Measurements from ENCODE around the gene PCBP1.
A peak's percentile ranks its signal among the peaks of the same experiment; 100 is the strongest.
"Not testable (repeated sequence)": the region's sequence is repeated elsewhere in the genome, so short reads cannot be mapped to it uniquely, and the experiment has no call there.

The PCBP1 gene

GRCh38 chr2:70081221-70081620, 6.1 kb upstream of the PCBP1 start:
- DNase-seq (ENCODE audit: low spot score) = no peak

- DNase-seq (ENCODE audit: low spot score) = peak; percentile 68
Measured at GRCh38 chr2:70083344-70084156, 3.7 kb upstream of the PCBP1 start.

- DNase-seq (ENCODE audit: low spot score) = peak; percentile 53
Measured at GRCh38 chr2:70084973-70085710, 2.1 kb upstream of the PCBP1 start.

- peak; percentile 59 for DNase-seq (ENCODE audit: low spot score)
Measured at GRCh38 chr2:70085711-70086277, 1.5 kb upstream of the PCBP1 start.

- DNase-seq (ENCODE audit: low spot score) = peak; percentile 87
Measured at GRCh38 chr2:70086278-70086837, 919 bp upstream of the PCBP1 start.

GRCh38 chr2:70087702-70088597, 673 bp downstream of the PCBP1 start:
- peak; percentile 60 for DNase-seq (ENCODE audit: low spot score)

- DNase-seq (ENCODE audit: low spot score) = no peak
Measured at GRCh38 chr2:70088598-70089219, 1.4 kb downstream of the PCBP1 start.

GRCh38 chr2:70089220-70089982, 2.1 kb downstream of the PCBP1 start:
- peak; percentile 55 for DNase-seq (ENCODE audit: low spot score)

- no peak for DNase-seq (ENCODE audit: low spot score)
Measured at GRCh38 chr2:70089983-70090525, 2.8 kb downstream of the PCBP1 start.

- DNase-seq (ENCODE audit: low spot score) = no peak
Measured at GRCh38 chr2:70090706-70091334, 3.5 kb downstream of the PCBP1 start.

GRCh38 chr2:70091364-70091763, 4.1 kb downstream of the PCBP1 start:
- no peak for DNase-seq (ENCODE audit: low spot score)

GRCh38 chr2:70091816-70092215, 4.5 kb downstream of the PCBP1 start:
- no peak for DNase-seq (ENCODE audit: low spot score)

- DNase-seq (ENCODE audit: low spot score) = not testable (repeated sequence)
Measured at GRCh38 chr2:70092576-70093243, 5.4 kb downstream of the PCBP1 start.

- no peak for DNase-seq (ENCODE audit: low spot score)
Measured at GRCh38 chr2:70094171-70094977, 7.1 kb downstream of the PCBP1 start.

GRCh38 chr2:70094978-70095719, 7.9 kb downstream of the PCBP1 start:
- DNase-seq (ENCODE audit: low spot score) = peak; percentile 92

GRCh38 chr2:70095720-70096670, 8.7 kb downstream of the PCBP1 start:
- no peak for DNase-seq (ENCODE audit: low spot score)
